HG02870 (cell line): ENCODE results near the gene SEMA6A.
A peak's percentile ranks its signal among the peaks of the same experiment; 100 is the strongest.

Source experiments
- ATAC-seq: cut with Tn5 transposase; IDR thresholded peaks from one replicate; pipeline ENCODE4 v1.9.1; 2021; ENCODE audit warnings: mild to moderate bottlenecking, moderate library complexity; ENCODE audit not compliant: unreplicated experiment

Gene SEMA6A

GRCh38 chr5:116467465-116467843 lies 107.2 kb downstream of the SEMA6A start:
- ATAC-seq, result no peak

GRCh38 chr5:116466727-116467464 lies 107.7 kb downstream of the SEMA6A start:
- no peak for ATAC-seq

- ATAC-seq, result no peak
Observed at GRCh38 chr5:116465411-116465810, 109.2 kb downstream of the SEMA6A start.

- no peak for ATAC-seq
Observed at GRCh38 chr5:116464144-116464708, 110.4 kb downstream of the SEMA6A start.

GRCh38 chr5:116462500-116462899 lies 112.1 kb downstream of the SEMA6A start:
- ATAC-seq, result no peak

- ATAC-seq, result no peak
Observed at GRCh38 chr5:116459301-116459700, 115.3 kb downstream of the SEMA6A start.

GRCh38 chr5:116457062-116457461 lies 117.6 kb downstream of the SEMA6A start:
- no peak for ATAC-seq

GRCh38 chr5:116456036-116456435 lies 118.6 kb downstream of the SEMA6A start:
- ATAC-seq, result no peak

- no peak for ATAC-seq
Observed at GRCh38 chr5:116455061-116455460, 119.6 kb downstream of the SEMA6A start.

GRCh38 chr5:116454417-116454927 lies 120.2 kb downstream of the SEMA6A start:
- peak; percentile 99 for ATAC-seq

GRCh38 chr5:116453988-116454411 lies 120.6 kb downstream of the SEMA6A start:
- no peak for ATAC-seq

- ATAC-seq, result no peak
Observed at GRCh38 chr5:116452774-116453368, 121.8 kb downstream of the SEMA6A start.

GRCh38 chr5:116451905-116452450 lies 122.6 kb downstream of the SEMA6A start:
- ATAC-seq, result no peak

GRCh38 chr5:116451066-116451465 lies 123.6 kb downstream of the SEMA6A start:
- ATAC-seq, result no peak

GRCh38 chr5:116449458-116449857 lies 125.2 kb downstream of the SEMA6A start:
- ATAC-seq, result no peak

GRCh38 chr5:116448870-116449427 lies 125.7 kb downstream of the SEMA6A start:
- ATAC-seq, result no peak

GRCh38 chr5:116448450-116448849 lies 126.2 kb downstream of the SEMA6A start:
- no peak for ATAC-seq

- no peak for ATAC-seq
Observed at GRCh38 chr5:116446356-116447005, 128.1 kb downstream of the SEMA6A start.

GRCh38 chr5:116445311-116445710 lies 129.3 kb downstream of the SEMA6A start:
- no peak for ATAC-seq

GRCh38 chr5:116444373-116445295 lies 130.0 kb downstream of the SEMA6A start:
- no peak for ATAC-seq
